ENCODE results near the gene MYO7B. TPM values are rescaled to one million over a fixed set of nuclear protein-coding genes. Genes with fewer than 3 reads are reported as not detected.

The MYO7B gene
- polyA plus RNA-seq, 10 donors: 0.36 to 2.3 (median 1.0) TPM

DNA sequence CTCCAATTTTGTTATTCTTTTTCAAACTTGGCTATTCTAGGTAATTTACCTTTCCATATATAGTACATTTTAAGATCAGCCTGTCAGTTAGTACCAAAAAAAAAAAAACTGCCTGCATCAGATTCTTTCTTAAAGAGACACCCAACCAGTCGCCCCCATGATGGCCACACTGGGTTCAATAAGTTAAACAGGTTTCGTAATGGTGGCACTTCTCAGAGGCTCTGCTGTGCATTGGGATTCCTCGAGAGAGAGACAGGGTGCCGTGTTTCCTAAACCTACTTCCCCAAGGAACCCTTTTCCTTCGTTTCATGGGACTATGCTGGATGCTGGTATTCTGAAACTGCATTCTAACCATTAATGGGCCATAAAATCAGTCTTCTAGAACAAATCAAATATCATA lies 37.4 kb downstream of the MYO7B start:
- DNase-seq: no peak

DNA sequence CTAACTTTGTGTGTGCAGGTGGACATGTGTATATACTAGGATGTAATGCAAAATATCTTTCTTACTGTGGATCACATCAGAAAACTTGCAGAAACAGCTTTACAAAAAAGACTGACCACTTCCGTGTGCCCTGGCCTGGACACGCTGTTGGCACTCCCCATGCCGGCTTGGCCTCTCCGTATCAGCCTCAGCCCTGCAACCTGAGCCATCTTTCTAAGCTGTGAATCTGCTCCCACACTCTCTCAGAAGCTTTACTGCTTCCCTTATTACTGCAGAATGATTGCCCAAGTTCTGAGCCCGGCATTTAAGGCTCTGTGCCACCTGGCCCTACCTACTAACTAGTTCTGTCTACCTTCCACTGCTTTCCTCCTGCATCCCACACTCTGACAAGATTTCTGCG lies 37.8 kb downstream of the MYO7B start:
- no peak for DNase-seq

DNA sequence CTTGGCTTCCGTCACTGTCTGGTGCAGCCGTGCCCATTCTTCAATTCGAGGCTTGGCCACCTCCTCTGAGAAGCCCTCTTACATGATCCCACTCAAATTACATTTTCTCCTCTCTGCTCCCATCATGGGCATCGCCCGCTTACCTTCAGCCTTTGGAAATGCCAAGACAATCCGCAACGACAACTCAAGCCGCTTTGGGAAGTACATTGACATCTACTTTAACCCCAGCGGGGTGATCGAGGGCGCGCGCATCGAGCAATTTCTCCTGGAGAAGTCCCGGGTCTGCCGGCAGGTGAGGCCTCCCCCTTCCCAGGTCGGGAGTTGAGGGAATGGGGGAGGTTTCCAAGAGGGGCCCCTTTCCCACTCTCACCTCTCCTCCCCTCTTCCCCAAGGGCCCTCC lies 38.3 kb downstream of the MYO7B start:
- DNase-seq: no peak

DNA sequence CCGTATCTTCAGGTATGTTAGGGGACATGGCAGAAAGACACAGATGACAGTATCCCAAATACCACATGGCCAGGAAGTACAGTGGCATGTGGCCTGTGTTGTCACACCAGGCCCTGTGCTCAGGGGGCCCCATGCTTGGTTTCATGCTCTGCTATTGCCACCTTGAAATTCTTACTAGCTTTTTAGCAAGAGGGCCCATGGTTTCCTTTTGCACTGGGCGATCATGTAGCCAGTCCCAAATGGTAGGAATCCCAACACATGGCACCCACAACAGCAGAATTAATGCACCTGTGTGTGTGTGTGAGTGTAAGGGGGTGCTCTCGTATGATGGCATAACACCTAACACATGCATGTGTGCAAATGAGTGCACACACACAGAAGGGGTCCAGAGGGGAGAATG lies 39.2 kb downstream of the MYO7B start:
- no peak for DNase-seq

DNA sequence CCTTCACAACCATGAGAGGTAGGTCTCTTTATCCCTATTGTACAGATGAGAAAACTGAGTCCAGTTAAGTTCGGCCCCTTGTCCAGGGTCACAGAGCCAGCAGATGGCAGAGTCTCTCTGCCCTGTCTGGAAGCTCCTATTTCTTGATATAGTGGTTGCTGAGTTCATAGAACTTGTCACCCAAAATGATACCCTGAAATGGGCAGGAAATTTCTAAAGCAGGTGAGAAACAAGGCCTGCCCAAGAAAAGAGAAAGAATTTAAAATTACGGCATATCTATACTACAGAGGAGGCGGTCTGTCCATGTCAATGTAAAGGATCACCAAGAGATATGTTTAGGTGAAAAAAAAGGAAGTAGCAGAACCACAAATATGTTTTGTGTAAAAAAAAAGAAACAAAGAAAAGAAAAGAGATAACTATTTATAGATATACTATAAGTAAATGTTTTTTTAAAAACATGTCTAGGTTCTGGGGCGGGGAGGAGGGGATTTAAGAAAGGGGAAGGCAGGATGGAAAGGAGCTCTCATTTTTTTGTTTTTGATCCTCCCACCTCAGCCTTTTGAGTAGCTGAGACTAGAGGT lies 39.8 kb downstream of the MYO7B start:
- DNase-seq: no peak

DNA sequence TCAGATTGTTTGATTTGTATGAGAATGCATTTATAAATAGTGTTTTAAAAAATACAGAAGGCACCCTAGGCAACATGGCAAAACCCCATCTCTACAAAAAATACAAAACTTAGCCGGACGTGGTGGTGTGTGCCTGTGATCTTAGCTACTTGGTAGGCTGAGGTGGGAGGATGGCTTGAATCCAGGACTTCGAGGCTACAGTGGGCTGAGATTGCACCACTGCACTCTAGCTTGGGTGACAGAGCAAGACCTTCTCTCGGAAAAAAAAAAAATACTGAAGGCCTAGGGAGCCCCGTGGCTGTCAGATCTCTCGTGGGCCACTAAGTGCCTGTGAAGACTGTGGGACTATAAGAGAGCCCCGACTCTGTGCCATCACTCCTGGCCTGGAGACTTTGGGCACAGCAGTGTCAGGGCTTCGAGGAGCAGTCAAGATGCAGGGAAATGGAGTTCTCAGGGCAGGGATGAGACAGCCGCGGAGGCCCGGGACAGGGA lies 40.5 kb downstream of the MYO7B start:
- DNase-seq: peak in 1 of 3 donors; percentile 12

DNA sequence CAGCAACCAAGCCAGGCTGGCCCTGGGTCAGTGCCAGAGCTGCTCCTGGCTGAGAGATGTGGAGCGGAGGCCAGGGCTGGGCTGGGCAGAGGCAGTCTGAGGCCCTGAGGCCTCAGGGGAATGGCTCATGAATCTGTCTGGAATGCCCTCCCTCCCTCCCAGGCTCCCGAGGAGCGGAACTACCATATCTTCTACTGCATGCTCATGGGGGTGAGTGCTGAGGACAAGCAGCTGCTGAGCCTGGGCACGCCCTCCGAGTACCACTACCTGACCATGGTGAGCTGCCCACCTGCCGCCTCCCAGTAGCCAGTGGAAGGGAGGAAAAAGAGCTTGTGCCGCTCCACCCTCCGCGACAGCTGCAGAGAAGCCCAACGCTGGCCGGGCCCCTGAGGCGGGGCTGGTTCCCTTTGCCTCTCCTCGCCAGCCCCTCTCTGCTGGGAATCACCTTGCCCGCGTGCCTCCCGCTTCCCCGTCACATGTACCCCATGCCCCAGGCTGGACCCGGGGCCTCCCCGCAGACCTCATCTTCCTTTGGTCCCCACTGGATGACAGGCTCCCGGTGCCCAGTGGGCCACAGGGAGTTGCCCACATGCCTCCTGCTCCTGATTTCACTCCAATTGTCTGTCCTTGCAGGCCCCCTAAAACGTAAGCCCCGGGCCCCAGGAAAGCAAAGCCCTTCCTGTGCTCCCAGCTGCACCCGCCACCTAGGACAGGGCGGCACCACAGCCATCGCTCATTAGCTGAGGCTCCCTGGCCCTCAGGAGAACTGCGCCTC lies 41.1 kb downstream of the MYO7B start:
- DNase-seq: peak; percentile 62 to 73 (median 69)

DNA sequence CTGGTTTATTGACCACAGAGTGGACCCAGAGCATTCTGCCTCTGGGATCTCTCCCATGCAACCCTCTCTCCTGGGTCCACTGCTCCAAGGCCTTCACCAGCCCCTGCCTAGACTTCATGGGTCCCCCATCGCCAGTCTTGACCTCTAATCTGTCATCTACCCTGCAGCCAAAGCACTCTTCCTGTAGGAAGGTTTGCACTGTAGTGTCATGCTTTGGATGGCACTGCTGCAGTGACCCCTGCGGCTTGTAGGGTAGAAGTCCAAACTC lies 41.7 kb downstream of the MYO7B start:
- no peak for DNase-seq

DNA sequence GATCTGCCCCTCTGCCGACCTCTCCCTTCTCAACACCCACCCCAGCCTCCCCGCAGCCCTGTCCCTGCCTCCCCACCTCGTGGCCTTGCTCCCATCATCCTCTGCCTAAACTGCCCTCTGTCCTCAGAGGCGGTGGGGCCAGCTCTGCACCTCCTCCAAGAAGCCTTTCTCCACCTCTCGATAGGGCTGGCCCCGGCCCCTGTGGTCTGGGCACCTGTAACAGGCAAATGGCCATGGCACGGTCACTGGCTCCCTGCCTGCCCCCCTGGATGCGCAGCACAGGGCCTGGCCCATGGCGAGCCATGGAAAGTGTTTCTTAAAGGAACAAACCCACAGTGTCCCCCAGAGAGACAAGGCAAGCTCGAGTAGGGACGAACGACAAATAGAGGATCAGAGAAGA lies 42.0 kb downstream of the MYO7B start:
- DNase-seq: no peak

DNA sequence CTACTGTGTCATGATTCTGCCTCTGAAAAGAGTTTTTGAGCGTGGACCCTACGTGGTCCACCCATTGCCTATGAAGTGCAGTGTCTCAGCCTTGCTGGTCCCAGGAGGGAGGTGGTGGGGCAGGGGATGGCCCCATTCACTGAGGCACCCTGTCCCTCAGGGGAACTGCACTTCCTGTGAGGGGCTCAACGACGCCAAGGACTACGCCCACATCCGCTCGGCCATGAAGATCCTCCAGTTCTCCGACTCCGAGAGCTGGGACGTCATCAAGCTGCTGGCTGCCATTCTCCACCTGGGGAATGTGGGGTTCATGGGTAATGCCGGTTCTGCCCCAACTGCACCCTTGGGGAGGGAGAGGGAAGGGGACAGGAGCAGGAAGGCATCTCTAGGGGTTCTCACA lies 42.5 kb downstream of the MYO7B start:
- no peak for DNase-seq

DNA sequence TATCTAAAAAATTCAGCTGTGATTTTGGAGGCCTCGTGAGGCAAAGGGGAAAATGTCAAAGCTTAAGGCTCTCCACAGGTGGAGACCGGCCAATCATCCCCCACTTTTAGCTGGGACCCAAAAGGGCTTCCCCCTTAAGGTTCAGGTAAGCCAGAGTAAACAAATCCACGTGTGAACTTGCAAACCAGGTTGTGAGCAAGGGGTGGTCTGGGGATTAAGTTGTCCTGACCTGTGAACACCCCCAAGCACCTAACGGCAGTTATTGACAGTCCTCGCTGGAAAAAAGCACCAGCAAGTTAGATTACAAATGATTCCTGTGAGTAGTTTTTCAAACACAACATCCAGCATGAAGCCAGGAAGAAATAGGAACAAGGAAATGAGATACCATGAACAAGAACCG lies 42.9 kb downstream of the MYO7B start:
- DNase-seq: no peak

DNA sequence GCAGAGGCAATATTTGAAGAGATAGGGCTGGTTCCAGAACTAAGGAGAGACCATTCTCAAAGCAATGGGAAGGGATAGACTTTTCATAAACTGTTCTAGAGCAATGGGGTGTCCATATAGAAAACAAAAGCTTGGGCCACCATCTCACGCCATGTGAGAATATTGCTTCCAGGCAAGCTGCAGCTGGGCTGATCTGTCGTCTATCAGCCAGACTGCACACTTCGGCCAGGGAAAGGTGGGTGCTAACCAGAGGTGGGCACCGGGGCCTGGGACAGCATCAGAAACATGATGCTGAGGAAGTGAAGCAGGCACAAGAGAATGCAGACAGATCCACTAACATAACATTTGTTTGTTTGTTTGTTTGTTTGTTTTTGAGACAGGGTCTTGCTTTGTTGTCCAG lies 43.7 kb downstream of the MYO7B start:
- DNase-seq: no peak

DNA sequence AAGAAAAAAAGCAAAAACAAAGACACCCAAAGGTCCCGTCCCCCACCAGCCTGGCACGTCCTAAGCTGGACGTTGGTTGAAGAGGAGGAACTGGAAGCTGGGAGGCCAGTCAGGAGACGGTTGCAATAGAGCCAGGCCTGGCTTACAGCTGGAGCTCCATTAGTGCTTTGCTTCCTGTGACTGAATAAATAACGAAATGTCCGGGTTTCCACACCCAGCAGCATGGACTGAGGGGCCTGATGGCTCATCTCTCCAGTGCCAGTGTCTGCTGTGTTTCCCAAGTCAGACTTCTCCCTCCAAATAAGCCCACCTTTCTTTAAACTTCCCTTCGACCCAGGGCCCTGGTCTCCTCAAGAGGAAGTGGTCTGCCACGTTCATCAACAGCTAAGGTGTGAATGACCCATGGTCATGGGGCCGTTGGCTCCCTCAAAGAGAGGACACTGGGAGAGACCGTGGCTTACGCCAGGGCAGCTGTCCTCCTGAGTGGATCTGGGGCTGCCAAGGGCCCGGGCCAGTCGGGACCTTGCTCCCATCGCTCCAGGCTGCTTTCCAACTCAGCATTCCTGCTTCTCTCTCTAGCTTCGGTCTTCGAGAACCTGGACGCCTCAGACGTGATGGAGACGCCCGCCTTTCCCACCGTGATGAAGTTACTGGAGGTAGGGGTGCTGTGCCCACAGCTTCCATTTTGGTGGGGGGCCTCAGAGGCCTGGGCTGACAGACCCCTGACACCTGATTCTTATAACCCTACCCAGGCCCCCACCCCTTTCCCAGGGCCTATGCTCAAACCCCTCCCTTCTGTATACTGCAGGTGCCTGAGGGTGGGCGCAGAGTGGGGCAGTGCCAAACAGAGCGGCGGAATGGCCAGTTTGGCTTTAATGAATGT lies 44.9 kb downstream of the MYO7B start:
- DNase-seq: no peak

DNA sequence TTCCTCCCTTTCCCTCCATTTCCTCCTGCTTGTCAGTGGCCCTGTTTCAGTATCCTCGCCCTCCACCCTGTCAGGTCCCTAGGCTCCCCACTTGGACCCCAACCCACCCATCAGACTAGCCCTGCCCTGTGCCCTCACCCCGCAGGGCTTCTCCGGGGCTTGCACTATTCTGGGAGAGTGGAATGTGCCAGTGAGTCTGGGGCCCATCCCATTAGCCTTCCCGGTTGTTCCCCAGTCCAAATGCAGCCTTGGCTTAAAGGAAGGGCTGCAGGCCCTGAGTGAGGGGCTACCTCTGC lies 45.5 kb downstream of the MYO7B start:
- DNase-seq: no peak

DNA sequence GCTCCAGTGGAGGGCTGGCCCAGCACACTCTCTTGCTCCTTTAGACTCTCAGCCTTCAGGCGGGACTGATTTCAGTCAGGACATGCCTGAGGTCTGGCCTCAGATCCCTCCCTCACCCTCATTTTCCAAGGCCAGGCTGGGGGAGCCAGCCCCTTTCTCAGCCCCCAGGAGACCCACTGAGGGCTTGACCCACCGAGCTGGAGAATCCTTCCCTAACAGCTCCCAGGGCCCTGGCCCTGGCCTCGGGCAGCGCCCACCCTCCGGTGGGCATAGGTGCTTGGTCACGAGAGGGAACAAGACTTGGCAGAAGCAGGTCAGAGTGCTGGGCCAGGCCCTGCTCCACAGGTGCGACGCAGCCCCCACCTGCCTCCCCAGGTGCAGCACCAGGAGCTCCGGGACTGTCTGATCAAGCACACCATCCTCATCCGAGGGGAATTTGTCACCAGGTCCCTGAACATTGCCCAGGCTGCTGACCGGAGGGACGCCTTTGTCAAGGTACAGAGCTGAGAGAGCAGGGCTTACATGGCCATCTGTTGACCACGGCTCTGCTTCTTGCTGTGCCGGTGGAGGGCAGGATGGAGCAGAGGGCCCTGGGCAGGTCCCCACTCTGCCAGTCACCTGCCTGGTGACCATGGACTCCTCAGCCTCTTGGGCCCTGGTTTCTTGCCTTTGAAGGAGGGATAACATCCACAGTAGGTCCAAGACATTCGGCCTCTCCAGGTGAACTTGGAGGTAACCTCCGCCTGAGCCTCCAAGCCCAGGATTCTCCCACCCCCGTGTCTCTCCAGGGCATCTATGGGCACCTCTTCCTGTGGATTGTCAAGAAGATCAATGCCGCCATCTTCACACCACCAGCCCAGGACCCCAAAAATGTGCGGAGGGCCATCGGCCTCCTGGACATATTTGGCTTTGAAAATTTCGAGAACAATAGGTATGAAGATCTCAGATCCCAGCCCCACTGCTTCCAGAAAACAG lies 46.3 kb downstream of the MYO7B start:
- no peak for DNase-seq

DNA sequence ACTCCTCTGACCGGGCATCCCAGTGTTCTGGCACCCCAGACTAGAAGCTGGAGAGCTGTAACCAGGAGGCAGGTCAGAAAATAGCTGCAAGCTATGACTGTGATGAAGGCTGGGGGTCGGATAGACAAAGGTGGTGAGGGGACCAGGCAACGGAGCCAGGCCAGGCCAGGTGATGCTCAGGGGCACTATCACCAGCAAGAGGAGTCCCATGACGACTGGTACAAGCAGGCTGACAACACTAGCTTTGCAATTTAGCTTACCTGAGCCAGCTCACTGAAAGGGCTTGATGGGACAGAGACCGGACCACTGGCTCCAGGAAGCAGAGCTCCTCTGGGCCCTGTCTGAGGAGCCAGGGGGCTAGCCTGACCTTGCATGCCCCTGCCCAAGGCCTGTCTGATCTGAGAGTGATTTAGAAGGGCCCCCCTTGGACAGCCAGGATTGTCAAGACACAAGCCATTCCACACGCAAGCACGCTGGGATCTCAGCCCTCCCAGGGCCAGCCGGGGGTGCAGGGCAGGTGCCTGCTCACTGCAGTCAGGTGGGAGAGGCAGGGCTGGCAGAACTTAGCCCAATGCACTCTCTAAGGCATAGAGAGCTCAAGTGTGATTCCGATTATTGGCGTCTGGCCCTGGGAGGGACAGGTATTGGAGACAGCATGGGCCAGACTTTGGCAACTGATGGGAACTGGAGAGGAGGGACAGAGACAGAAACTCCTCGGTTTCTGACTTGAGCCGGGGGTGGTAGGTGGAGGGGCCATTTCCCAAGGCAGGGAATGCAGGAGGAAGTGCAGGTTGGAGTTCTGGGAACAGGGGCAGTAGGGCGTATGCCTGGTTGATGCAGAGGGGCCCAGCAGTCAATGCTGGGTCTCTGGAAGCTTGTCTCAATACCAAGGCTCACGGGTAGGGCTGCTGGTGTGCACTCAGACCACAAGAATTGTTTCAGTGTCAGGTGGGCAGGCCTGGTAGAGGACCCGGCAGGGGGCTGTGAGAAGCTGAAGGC lies 47.7 kb downstream of the MYO7B start:
- no peak for DNase-seq

DNA sequence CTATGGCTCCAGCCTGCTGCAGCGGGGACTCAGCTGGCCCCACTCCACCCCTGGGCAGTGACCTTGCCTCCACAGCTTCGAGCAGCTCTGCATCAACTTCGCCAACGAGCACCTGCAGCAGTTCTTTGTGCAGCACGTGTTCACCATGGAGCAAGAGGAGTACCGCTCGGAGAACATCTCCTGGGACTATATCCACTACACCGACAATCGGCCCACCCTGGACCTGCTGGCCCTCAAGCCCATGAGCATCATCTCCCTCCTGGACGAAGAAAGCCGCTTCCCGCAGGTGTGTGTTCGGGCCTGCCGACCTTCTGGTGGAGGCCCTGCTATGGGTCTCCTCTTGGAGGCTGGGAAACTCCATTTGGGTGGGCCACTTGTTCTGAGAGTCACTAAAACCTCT lies 48.6 kb downstream of the MYO7B start:
- no peak for DNase-seq

DNA sequence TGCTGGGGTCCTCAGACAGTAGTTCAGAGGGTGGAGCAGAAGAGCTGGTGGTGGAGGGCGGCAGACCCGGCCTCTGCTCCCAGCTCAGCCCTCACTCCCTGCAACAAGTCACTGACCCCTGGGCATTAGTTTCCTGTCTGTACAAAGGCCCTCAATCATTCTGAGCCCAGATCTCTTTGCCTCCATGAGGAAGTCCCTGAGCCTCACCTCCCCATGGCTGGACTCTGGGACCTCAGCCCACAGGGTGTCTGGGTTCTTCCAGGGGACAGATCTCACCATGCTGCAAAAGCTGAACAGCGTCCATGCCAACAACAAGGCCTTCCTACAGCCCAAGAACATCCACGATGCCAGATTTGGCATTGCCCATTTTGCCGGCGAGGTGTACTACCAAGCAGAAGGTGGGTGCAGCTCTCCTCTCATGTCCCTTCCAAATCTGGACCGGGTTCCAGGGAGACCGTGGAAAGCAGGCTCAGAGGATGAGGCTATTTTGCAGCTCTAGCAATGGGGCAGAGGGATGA lies 49.1 kb downstream of the MYO7B start:
- DNase-seq: no peak

DNA sequence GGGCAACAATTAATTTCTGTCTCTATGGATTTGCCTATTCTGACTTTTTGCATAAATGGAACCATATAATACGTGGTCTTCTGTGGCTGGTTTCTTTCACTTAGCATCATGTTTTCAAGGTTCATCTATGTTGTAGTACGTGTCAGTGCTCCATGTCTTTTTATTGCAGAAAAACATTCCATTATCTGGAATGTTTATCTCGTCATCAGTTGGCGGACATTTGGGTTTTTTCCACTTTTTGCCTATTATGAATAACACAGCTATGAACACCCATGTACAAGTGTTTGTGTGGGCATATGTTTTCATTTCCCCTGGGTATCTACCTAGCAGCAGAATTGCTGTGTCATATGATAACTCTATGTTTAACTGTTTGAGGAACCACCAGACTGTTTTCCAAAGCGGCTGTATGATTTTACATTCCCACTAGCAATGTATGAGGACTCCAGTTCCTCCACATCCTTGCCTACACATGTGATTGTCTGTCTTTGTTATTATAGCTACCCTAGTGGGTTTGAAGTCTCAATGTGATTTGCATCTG lies 49.9 kb downstream of the MYO7B start:
- DNase-seq: no peak

DNA sequence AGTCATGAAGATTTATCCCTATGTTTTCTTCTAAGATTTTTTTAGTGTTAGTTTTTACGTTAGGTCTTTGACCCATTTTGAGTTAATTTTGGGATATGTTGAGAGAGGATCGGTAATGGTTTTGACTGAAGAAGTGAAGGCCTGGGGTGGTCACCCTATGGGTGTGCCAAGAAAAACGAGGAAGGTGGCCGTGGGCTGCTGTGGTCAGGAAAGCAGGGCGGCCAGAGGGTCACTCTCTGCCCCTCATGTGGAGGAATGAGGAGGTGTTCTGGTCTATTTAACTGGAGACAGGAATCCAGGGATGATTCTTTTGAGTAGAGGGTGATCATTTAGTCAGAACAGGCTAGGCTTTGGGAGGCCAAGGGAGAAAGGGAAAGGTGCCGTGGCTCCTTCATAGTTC lies 50.7 kb downstream of the MYO7B start:
- no peak for DNase-seq

Data from muscle of back (tissue), 11 donors.